GM21528 (cell line): ENCODE data around the gene RELT.

Source experiments
- ATAC-seq: cut with Tn5 transposase; IDR thresholded peaks from one replicate; pipeline ENCODE4 v1.9.1; 2021; ENCODE audit warnings: mild to moderate bottlenecking, moderate library complexity; ENCODE audit not compliant: unreplicated experiment, low FRiP score

Gene RELT

GRCh38 chr11:73372375-73372993, 3.7 kb upstream of the RELT start:
- ATAC-seq = no peak

GRCh38 chr11:73374151-73374550, 2.0 kb upstream of the RELT start:
- no peak for ATAC-seq

GRCh38 chr11:73375830-73376159, 404 bp upstream of the RELT start:
- ATAC-seq = no peak

- no peak for ATAC-seq
Observed at GRCh38 chr11:73376803-73377629, 817 bp downstream of the RELT start.

- no peak for ATAC-seq
Observed at GRCh38 chr11:73379189-73379880, 3.1 kb downstream of the RELT start.

- no peak for ATAC-seq
Observed at GRCh38 chr11:73380331-73380730, 4.1 kb downstream of the RELT start.

GRCh38 chr11:73380897-73381410, 4.8 kb downstream of the RELT start:
- ATAC-seq = no peak

- ATAC-seq = no peak
Observed at GRCh38 chr11:73381589-73381988, 5.4 kb downstream of the RELT start.

- no peak for ATAC-seq
Observed at GRCh38 chr11:73382183-73382582, 6.0 kb downstream of the RELT start.

GRCh38 chr11:73382747-73383146, 6.5 kb downstream of the RELT start:
- no peak for ATAC-seq

GRCh38 chr11:73383249-73384124, 7.3 kb downstream of the RELT start:
- no peak for ATAC-seq

- no peak for ATAC-seq
Observed at GRCh38 chr11:73384125-73384441, 7.9 kb downstream of the RELT start.

GRCh38 chr11:73384531-73384871, 8.3 kb downstream of the RELT start:
- ATAC-seq = peak; percentile 1

GRCh38 chr11:73384872-73385689, 8.9 kb downstream of the RELT start:
- peak; percentile 42 for ATAC-seq

GRCh38 chr11:73386016-73386415, 9.8 kb downstream of the RELT start:
- no peak for ATAC-seq

GRCh38 chr11:73386546-73386945, 10.3 kb downstream of the RELT start:
- ATAC-seq = no peak

GRCh38 chr11:73387594-73388264, 11.5 kb downstream of the RELT start:
- ATAC-seq = no peak

- ATAC-seq = no peak
Observed at GRCh38 chr11:73388265-73389133, 12.3 kb downstream of the RELT start.
